Measurements from ENCODE around the gene PIP5K1A. TPM values are rescaled to one million over a fixed set of nuclear protein-coding genes. Genes with fewer than 3 reads are reported as not detected.

Gene PIP5K1A
- polyA plus RNA-seq, 1 of the 3 experiments (the other 2 are of a cell fraction) = 66.0 TPM

DNA sequence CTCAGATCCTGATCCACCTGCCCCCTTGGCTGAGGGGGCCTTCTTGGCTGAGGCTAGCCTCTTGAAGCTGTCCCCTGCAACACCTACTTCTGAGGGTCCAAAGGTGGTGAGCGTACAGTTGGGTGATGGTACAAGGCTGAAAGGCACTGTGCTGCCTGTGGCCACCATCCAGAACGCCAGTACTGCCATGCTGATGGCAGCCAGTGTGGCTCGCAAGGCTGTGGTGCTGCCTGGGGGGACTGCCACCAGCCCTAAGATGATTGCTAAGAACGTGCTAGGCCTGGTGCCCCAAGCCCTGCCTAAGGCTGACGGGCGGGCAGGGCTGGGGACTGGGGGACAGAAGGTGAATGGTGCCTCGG is 89.0 kb downstream of the PIP5K1A start (continued):
- TF ChIP-seq FOXJ3 (CRISPR knock-in tag; IDR thresholded peaks at IDR 0.05) = no peak
- no peak for TF ChIP-seq ELF1 (IDR thresholded peaks at IDR 0.05)
- TF ChIP-seq, protein P1, sequence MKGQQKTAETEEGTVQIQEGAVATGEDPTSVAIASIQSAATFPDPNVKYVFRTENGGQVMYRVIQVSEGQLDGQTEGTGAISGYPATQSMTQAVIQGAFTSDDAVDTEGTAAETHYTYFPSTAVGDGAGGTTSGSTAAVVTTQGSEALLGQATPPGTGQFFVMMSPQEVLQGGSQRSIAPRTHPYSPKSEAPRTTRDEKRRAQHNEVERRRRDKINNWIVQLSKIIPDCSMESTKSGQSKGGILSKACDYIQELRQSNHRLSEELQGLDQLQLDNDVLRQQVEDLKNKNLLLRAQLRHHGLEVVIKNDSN (IDR thresholded peaks at IDR 0.05; ENCODE audit: borderline replicate concordance, low read depth) = no peak
- no peak for TF ChIP-seq SMC3 (IDR thresholded peaks at IDR 0.05; ENCODE audit: low read depth, low read length)

DNA sequence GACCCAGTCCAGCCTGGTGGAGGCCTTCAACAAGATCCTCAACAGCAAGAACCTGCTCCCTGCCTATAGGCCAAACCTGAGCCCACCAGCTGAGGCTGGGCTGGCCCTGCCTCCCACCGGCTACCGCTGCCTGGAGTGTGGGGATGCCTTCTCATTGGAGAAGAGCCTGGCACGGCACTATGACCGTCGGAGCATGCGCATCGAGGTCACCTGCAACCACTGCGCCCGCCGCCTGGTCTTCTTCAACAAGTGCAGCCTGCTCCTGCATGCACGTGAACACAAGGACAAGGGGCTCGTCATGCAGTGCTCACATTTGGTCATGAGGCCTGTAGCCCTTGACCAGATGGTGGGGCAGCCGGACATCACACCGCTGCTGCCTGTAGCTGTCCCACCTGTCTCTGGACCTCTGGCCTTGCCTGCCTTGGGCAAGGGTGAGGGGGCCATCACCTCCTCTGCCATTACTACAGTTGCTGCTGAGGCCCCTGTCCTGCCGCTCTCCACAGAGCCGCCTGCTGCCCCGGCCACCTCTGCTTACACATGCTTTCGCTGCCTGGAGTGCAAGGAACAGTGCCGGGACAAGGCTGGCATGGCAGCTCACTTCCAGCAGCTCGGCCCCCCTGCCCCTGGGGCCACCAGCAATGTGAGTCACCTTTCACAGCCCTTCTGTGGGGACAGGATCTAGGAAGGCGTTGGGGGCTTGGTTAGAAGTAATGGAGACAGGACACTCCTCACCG is 89.6 kb downstream of the PIP5K1A start:
- CTCF ChIA-PET = interaction anchor here (1.2 to 2.1 kb wide), 2 partner anchors 53 kb away, joined by 5 to 9 read pairs; no protein-coding TSS in a partner anchor

More for the DNA sequence above, 89.6 kb downstream of the PIP5K1A start:
- Histone ChIP-seq H3K27me3 (ENCODE audit: insufficient read depth) (no peaks in the 10 kb centered on the region), H3K9ac (no peak overlapping the region), H3K4me2 (no peak overlapping the region), H4K20me1 (ENCODE audit: insufficient read depth) (0 out of 2 replicates have a peak, but pooled peaks cover 4% of the 10 kb centered on the region), H3K9me3 (no peaks in the 10 kb centered on the region), H3K4me1 (ENCODE audit: control insufficient read depth in 1 of 2, insufficient read depth in 2 of 2, low read depth in 1 of 2, low read length in 1 of 2) (peaks cover 0 to 14% of the 10 kb centered on the region in 2 experiments; a peak in 1 of 4 replicates), H2AFZ (ENCODE audit: low read depth) (no peak overlapping the region), H3K9me2 (no peaks in the 10 kb centered on the region), H3K4me3 (ENCODE audit: low read depth in 2 of 2, low read length in 1 of 2) (no peak overlapping the region), H3K36me3 (replicated peaks in 1 of 2; ENCODE audit: control insufficient read depth in 1 of 2, insufficient read depth in 2 of 2, low read length in 1 of 2) (peaks cover 22 to 66% of the 10 kb centered on the region in 2 experiments), H3K27ac (ENCODE audit: low read depth in 2 of 2, low read length in 1 of 2) (no peak overlapping the region; a peak in 1 of 4 replicates), H3F3A (replicated peaks; ENCODE audit: insufficient read depth) (no peaks in the 10 kb centered on the region), H3K79me2 (ENCODE audit: insufficient read depth) (peaks cover 48% of the 10 kb centered on the region)
- POLR2A ChIA-PET = no interaction called here
- WGBS (ENCODE audit: low lambda C conversion rate) = 95% methylated on average over 15 of the region's 22 CpGs
- TF ChIP-seq ELF1 (IDR thresholded peaks at IDR 0.05) = no peak
- TF ChIP-seq, protein P2, sequence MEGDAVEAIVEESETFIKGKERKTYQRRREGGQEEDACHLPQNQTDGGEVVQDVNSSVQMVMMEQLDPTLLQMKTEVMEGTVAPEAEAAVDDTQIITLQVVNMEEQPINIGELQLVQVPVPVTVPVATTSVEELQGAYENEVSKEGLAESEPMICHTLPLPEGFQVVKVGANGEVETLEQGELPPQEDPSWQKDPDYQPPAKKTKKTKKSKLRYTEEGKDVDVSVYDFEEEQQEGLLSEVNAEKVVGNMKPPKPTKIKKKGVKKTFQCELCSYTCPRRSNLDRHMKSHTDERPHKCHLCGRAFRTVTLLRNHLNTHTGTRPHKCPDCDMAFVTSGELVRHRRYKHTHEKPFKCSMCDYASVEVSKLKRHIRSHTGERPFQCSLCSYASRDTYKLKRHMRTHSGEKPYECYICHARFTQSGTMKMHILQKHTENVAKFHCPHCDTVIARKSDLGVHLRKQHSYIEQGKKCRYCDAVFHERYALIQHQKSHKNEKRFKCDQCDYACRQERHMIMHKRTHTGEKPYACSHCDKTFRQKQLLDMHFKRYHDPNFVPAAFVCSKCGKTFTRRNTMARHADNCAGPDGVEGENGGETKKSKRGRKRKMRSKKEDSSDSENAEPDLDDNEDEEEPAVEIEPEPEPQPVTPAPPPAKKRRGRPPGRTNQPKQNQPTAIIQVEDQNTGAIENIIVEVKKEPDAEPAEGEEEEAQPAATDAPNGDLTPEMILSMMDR (IDR thresholded peaks at IDR 0.05) = no peak
- TF ChIP-seq, protein P3, sequence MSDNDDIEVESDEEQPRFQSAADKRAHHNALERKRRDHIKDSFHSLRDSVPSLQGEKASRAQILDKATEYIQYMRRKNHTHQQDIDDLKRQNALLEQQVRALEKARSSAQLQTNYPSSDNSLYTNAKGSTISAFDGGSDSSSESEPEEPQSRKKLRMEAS (IDR thresholded peaks at IDR 0.05; ENCODE audit: low read depth) = no peak
- no peak for TF ChIP-seq EP300 (IDR thresholded peaks at IDR 0.05; ENCODE audit: borderline replicate concordance in 1 of 2, low read depth in 1 of 2, low read length in 1 of 2)
- no peak for TF ChIP-seq MEF2A (IDR thresholded peaks at IDR 0.05; ENCODE audit: borderline replicate concordance, low read depth)
- TF ChIP-seq NRF1 (IDR thresholded peaks at IDR 0.05; ENCODE audit: low read depth, low read length) = no peak
- no peak for TF ChIP-seq FOSL2 (IDR thresholded peaks at IDR 0.05; ENCODE audit: borderline replicate concordance, low read depth)
- no peak for TF ChIP-seq CHD2 (IDR thresholded peaks at IDR 0.05; ENCODE audit: low read length, partially characterized antibody)
- no peak for TF ChIP-seq YY1 (IDR thresholded peaks at IDR 0.05; ENCODE audit: low read depth)
- no peak for TF ChIP-seq FOXM1 (IDR thresholded peaks at IDR 0.05; ENCODE audit: low read depth)
- no peak for TF ChIP-seq SIN3A (IDR thresholded peaks at IDR 0.05; ENCODE audit: borderline replicate concordance, low read depth, low read length)
- no peak for TF ChIP-seq POLR2AphosphoS5 (IDR thresholded peaks at IDR 0.05; ENCODE audit: low read depth, low read length)
- TF ChIP-seq EZH2phosphoT487 (IDR thresholded peaks at IDR 0.05; ENCODE audit: borderline replicate concordance, low read depth) = no peak
- no peak for DNase-seq

Measured in SK-N-SH (cell line).